WTC11 (cell line): ENCODE data around the gene HLX.

Source experiments
- HMGA2 ChIP-seq: fragments of 250-450 bp; sonication (Bioruptor Pico); IDR thresholded peaks from 2 replicates; pipeline ENCODE4 v1.4.0; 2021; ENCODE audit warnings: mild to moderate bottlenecking, moderate library complexity
- SP1 ChIP-seq: sonication (generic); formaldehyde crosslinking; conservative IDR thresholded peaks from 2 replicates; pipeline ENCODE4 v1.8.1; 2022; ENCODE audit warnings: missing genetic modification reagents
- TF ChIP-seq, protein P1 (sequence below): fragments of 200-600 bp; IDR thresholded peaks from 2 replicates; pipeline ENCODE4 v1.8.0; 2022; ENCODE audit warnings: antibody characterized with exemption

GRCh38 chr1:220892086-220892376, 12.8 kb downstream of the HLX start:
- TF ChIP-seq, protein P1, sequence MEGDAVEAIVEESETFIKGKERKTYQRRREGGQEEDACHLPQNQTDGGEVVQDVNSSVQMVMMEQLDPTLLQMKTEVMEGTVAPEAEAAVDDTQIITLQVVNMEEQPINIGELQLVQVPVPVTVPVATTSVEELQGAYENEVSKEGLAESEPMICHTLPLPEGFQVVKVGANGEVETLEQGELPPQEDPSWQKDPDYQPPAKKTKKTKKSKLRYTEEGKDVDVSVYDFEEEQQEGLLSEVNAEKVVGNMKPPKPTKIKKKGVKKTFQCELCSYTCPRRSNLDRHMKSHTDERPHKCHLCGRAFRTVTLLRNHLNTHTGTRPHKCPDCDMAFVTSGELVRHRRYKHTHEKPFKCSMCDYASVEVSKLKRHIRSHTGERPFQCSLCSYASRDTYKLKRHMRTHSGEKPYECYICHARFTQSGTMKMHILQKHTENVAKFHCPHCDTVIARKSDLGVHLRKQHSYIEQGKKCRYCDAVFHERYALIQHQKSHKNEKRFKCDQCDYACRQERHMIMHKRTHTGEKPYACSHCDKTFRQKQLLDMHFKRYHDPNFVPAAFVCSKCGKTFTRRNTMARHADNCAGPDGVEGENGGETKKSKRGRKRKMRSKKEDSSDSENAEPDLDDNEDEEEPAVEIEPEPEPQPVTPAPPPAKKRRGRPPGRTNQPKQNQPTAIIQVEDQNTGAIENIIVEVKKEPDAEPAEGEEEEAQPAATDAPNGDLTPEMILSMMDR, result no peak
- TF ChIP-seq HMGA2 (CRISPR knock-in tag), result no peak
- no peak for TF ChIP-seq SP1 (CRISPR knock-in tag)
